TTC549 (cell line): ENCODE data around the gene KLRC1.
A peak's percentile ranks its signal among the peaks of the same experiment; 100 is the strongest.
"Not testable (repeated sequence)": the region's sequence is repeated elsewhere in the genome, so short reads cannot be mapped to it uniquely, and the experiment has no call there.

Experiments
- FAIRE-seq: peaks from 2 replicates; lab custom pipeline; 2012; peaks lifted over from hg19 to GRCh38; lab: Jason Lieb, UNC

The KLRC1 gene

DNA sequence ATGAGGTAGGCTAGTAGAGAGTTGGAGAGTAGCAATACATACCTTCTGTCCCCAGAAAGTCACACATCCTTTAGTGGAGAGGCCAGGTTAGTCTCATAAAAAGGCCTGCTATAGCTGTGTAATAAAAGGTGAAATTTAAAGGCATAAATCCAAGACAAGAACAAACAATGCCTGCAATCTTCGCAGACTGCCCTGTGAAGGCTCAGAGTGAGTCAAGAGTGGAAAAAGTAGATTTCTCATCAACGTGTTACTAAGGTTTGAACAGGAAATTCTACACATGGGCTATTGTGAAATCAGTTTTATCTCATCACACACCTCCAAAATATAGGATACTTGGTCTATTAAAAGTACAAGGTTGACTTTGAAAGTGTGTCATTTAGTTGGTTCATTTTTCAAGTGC lies at the start of gene KLRC1:
TSS of gene KLRC1 (minus strand) at position 222 of the 400 bp plus-strand sequence. CDS start 2,221 bp downstream, outside the sequence.
- FAIRE-seq, result no peak

GRCh38 chr12:10501030-10501429 lies 47.9 kb upstream of the KLRC1 start:
- no peak for FAIRE-seq

DNA sequence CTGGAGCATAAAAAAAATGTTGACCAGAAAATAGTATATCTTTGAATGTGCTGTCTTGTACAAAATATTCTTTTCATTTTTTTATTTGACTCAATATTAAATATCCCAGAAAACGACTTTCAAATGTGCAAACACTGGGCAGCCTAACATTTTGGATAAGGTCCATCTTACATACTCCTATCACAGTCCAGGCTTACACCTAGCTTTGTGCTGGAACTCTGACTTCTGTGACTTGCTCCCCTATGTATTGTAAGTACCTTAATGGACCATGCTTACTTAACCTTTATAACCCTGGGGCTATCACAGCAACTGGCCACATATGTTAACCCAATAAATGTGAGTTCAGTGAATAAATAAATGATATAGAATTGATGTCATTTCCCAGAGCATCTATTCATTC lies 44.9 kb upstream of the KLRC1 start:
- no peak for FAIRE-seq

DNA sequence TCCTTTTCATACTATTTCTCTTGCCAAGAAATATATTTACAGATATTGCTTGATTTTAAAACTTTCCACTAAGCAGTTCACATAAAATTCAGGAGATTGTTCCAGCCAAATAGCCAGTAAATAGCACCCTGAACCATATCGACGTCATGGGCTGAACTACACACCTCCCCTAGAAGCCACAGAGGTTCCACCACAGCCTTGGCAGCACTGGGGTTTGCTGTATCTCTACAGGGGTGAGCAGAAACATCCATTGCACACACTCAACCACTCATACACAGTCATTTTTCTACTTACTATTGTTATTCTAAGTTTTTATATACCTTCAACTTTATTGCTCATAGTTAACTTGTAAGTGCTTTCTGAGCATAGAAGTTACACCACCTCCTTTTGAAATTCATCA lies 44.4 kb upstream of the KLRC1 start:
- FAIRE-seq, result no peak

DNA sequence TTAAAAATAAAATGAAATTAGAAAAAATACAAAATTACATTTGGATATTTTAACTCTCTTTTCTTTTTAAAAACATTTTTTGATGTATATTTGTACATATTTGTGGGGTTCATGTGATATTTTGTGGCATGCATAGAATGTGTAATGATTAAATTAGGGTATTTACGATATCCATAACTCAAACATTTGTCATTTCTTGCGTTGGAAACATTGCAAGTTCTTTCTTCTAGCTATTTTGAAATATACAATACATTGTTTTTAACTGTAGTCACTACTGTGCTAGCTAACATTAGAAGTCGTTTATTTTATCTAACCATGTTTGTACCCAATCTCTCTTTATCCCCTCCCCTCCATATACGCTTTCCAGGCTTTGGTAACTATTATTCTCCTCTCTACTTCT lies 38.6 kb upstream of the KLRC1 start:
- FAIRE-seq, result no peak

DNA sequence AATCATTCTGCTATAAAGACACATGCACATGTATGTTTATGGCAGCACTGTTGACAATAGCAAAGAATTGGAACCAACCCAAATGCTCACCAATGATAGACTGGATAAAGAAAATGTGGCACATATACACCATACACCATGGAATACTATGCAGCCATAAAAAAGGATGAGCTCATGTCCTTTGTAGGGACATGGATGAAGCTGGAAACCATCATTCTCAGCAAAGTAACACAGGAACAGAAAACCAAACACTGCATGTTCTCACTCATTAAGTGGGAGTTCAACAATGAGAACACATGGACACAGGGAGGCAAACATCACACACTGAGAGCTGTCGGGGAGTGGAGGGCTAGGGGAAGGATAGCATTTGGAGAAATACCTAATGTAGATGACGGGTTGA lies 34.2 kb upstream of the KLRC1 start:
- not testable (repeated sequence) for FAIRE-seq

DNA sequence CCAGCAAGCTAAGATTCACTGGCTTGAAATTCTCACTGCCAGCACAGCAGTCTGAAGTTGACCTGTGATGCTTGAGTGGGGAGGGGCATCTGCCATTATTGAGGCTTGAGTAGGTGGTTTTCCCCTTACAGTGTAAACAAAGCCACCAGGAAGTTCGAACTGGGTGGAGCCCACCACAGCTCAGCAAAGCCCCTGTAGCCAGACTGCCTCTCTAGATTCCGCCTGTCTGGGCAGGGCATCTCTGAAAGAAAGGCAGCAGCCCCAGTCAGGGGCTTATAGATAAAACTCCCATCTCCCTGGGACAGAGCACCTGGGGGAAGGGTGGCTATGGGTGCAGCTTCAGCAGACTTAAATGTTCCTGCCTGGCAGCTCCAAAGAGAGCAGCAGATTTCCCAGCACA lies 28.7 kb upstream of the KLRC1 start:
- FAIRE-seq, result not testable (repeated sequence)

DNA sequence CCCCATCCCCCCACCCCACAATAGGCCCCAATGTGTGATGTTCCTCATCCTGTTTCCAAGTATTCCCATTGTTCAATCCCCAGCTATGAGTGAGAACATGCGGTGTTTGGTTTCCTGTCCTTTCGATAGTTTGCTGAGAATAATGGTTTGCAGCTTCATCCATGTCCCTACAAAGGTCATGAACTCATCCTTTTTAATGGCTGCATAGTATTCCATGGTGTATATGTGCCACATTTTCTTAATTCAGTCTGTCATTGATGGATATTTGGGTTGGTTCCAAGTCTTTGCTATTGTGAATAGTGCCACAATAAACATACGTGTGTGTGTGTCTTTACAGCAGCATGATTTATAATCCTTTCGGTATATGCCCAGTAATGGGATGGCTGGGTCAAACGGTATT lies 19.6 kb upstream of the KLRC1 start:
- not testable (repeated sequence) for FAIRE-seq

- FAIRE-seq, result no peak
Observed at GRCh38 chr12:10469701-10470100, 16.5 kb upstream of the KLRC1 start.

DNA sequence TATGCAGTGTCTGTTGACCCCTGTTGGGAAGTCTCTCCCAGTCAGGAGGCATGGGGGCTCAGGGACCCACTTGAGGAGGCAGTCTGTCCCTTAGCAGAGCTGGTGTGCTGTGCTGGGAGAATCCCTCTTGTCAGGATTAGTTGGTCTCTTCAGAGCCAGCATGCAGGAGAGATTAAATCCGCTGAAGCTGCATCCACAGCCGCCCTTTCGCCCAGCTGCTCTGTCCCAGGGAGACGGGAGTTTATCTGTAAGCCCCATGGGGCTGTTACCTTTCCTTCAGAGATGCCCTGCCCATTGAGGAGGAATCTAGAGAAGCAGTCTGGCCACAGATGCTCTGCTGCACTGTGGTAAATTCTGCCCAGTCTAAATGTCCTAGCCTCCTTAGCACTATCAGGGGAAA lies 13.1 kb upstream of the KLRC1 start:
- FAIRE-seq, result no peak

GRCh38 chr12:10457760-10458159 lies 4.6 kb upstream of the KLRC1 start:
- no peak for FAIRE-seq

DNA sequence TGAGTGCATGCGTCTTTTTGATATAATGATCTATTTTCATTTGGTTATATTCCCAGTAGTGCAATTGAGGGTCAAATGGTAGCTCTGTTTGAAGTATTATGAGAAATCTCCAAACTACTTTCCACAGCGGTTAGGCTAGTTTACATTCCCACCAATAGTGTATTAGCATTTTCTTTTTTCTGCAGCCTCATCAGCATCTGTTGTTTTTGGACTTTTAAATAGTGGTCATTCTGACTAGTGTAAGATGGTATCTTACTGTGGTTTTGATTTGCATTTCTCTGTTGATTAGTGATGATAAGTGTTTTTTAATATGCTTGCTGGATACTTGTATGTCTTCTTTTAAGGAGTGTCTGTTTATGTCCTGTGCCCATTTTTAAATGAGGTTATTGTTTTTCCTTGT lies 3.7 kb upstream of the KLRC1 start:
- FAIRE-seq, result no peak

DNA sequence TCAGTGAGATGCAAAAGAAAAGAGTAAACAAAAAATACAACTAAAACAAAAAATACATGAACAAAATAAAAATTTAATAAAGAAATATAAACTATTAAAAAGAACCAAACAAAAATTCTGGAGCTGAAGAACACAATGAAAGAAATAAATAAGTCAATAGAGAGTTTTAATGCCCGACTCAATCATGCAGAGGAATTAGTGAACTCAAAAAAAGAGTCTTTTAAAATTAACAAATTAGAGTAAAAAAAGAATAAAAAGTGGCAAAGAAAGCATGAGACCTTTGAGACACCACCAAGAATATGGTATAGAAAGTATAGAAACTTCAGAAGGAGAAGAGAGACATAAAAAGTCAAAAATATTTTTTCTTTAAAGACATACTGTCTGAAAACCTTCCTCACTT lies 2.6 kb upstream of the KLRC1 start:
- peak; percentile 3 for FAIRE-seq

DNA sequence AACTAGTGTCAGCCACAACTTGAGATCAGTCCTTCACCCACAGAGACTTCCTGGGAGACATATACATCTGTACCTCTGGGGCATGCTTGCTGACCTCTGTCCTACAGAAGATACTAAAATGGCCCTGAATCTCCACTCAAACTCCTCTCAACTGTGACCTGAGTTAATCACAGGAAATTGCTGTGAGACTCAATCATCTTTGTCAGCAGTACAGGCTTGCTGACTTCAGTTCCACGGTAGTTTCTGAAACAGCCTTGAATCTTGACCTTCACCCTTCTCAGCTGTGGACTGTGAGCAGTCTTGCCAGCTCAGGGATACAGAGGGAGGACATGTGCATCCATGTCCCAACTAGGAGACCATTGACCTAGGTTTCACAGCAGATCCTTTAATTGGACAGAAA lies 1.4 kb upstream of the KLRC1 start:
- FAIRE-seq, result no peak

DNA sequence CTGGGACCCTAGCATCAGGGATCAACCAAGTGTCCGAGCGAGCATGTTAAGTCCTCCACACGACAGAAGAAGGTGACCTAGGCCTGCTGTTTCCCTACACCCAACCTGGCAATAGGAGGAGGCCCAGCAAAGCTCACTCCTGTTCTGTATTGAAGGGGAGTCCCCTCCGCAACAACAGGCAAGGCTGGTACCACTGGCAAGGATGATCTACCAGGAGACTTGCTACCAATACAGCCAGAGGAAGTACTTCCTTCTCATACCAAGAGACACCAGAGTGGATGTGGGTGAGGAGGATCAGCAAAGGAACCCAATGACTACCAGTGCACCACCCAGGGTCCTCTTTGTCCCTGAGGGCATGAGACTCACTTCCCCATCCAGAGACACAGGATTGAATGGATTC lies 4.9 kb downstream of the KLRC1 start:
- FAIRE-seq, result no peak

DNA sequence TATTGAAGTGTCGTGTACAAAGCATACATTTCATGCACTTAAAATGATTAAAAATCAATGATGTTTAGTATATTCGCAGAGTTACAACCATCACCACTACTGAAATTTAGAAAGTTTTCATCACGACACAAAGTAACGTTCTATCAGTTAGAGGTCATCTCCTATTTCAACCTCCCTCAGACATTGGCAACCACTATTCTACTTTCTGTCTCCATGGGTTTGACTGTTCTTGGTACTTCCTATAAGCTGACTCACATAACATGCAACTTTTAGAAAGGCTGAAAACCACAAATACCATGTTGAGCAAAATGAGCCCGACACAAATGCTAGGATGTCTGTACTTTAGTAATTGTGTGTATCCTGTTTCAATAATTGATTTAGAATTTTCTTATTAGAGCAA lies 7.1 kb downstream of the KLRC1 start:
- not testable (repeated sequence) for FAIRE-seq

DNA sequence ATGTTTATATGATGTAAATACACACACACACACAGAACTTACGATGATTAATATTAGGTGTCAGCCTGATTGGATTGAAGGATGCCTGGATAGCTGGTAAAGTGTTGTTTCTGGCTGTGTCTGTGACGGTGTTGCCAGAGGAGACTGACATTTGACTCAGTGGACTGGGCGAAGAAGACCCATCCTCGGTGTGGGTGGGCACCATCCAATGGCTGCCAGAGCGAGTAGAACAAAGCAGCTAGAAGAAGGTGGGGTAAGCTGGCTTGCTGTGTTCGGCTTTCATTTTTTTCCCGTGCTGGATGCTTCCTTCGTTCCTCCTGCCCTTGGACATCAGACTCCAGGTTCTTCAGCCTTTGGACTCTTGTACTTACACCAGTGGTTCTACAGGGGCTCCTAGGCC lies 12.0 kb downstream of the KLRC1 start:
- not testable (repeated sequence) for FAIRE-seq

DNA sequence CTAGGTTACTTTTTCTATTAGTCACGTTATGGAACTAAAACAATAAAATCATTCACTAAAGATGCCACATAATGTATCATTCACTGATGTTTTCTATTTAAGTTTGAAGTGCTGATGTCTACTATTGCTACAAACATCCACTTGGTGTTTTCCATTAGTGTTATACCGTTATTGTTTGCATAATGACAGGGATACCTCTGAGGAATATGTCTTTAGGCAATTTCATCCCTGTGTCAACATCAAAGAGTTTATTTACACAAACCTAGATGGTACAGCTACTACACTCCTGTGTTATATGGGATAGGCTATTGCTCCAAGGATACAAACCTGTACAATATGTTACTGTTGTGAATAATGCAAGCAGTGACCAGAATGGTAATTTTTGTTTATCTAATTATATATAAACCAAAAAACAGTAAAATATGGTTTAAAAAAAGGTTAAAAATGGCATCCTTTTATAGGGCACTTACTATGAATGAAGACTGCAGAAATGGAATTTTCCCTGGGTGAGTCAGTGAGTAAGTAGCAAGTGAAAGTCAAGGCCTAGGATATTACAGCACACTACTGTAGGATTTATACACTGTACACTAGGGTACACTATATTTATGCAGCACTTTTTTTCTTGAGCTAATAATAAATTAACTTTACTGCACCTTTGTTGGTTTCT lies 13.4 kb downstream of the KLRC1 start:
- FAIRE-seq, result peak; percentile 47

DNA sequence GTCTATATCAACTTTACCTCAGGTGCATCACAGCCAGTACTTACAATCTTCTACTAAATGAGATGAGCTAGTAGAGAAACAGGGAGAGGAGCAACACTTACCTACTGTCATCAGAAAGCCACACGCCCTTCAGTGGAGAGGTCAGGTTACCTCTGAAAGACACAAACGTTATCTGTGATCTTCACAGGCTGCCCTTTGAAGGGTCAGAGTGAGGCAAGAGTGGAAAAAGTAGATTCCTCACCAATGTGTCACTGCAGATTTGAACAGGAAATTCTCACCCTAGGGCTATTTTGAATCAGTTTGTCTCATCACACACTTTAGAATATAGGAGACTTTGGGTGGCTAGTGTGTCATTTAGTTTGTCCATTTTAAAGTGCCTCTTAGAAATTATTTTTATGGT lies 15.6 kb downstream of the KLRC1 start:
- not testable (repeated sequence) for FAIRE-seq

DNA sequence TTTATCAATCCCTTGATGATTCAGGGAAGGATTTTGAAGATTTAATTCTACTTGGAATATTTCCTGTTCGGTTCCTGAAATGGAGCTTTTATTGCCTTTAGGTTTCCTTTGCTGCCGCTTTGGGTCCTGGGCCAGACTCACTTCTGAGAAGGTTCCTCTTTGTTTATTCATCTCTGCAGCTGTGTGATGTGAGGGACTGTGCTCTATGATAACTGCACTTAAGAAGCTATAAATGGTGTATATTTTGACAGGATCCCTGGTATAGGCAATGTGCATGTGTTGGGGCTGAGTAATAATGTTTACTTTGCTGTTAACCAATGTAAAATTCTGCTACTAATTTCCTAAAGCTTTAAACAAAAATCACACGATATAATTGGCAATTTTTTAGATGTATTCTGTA lies 17.4 kb downstream of the KLRC1 start, which contains the start of gene KLRC2:
TSS of gene KLRC2 (minus strand) at position 195 of the 400 bp plus-strand sequence. CDS start at position 171, 24 bp downstream.
- FAIRE-seq, result not testable (repeated sequence)

- not testable (repeated sequence) for FAIRE-seq
Observed at GRCh38 chr12:10430623-10431022, 22.6 kb downstream of the KLRC1 start.

GRCh38 chr12:10425938-10426337 lies 27.2 kb downstream of the KLRC1 start:
- FAIRE-seq, result not testable (repeated sequence)

- not testable (repeated sequence) for FAIRE-seq
Observed at GRCh38 chr12:10424260-10424899, 28.8 kb downstream of the KLRC1 start.

DNA sequence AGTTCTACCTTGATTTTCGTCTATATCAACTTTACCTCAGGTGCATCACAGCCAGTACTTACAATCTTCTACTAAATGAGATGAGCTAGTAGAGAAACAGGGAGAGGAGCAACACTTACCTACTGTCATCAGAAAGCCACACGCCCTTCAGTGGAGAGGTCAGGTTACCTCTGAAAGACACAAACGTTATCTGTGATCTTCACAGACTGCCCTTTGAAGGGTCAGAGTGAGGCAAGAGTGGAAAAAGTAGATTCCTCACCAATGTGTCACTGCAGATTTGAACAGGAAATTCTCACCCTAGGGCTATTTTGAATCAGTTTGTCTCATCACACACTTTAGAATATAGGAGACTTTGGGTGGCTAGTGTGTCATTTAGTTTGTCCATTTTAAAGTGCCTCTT lies 31.0 kb downstream of the KLRC1 start:
- not testable (repeated sequence) for FAIRE-seq
